ENCODE measurements around the gene CC2D2B. TPM values are rescaled to one million over a fixed set of nuclear protein-coding genes. Genes with fewer than 3 reads are reported as not detected.

CC2D2B gene
- total and polyA plus RNA-seq, 9 donors, result 0.35 to 1.9 (median 0.92) TPM

DNA sequence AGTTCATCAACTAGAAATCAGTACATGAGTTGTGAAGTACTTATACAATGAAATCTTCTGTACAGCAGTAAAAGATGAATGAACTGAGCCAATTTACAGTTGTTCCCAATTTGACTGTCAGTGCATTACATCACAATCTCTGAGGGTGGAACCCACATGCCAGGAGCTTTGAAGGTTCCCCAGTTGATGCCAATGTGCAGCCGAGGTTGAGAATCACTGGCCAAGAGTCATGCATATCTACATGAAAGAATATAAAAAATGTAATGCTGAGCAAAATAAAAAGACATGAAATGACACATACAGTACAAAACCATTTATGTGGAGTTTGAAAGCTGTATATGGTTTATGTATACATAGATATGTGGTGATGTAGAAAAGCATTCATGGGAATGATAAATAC, 113.6 kb downstream of the CC2D2B start:
- no peak for DNase-seq
- WGBS, 3 donors, result 57 to 80% (median 69%) methylated on average over 1 of the region's 1 CpG
- TF ChIP-seq EP300 (IDR thresholded peaks at IDR 0.05) (no peak), POLR2A (IDR thresholded peaks at IDR 0.05) (no peak)
- TF ChIP-seq, protein P1, sequence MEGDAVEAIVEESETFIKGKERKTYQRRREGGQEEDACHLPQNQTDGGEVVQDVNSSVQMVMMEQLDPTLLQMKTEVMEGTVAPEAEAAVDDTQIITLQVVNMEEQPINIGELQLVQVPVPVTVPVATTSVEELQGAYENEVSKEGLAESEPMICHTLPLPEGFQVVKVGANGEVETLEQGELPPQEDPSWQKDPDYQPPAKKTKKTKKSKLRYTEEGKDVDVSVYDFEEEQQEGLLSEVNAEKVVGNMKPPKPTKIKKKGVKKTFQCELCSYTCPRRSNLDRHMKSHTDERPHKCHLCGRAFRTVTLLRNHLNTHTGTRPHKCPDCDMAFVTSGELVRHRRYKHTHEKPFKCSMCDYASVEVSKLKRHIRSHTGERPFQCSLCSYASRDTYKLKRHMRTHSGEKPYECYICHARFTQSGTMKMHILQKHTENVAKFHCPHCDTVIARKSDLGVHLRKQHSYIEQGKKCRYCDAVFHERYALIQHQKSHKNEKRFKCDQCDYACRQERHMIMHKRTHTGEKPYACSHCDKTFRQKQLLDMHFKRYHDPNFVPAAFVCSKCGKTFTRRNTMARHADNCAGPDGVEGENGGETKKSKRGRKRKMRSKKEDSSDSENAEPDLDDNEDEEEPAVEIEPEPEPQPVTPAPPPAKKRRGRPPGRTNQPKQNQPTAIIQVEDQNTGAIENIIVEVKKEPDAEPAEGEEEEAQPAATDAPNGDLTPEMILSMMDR (IDR thresholded peaks at IDR 0.05), result no peak
- H3K9me3 ChIP-seq, result no peaks in the 10 kb centered on the region
- no peaks in the 10 kb centered on the region for H3K4me1 ChIP-seq (ENCODE audit: insufficient read depth)
- intact Hi-C loops (cut with DNase I), result no loop called here
- H3K27ac ChIP-seq, result no peak overlapping the region
- H3K4me3 ChIP-seq, result no peak overlapping the region
- H3K27me3 ChIP-seq, result no peaks in the 10 kb centered on the region
- no peaks in the 10 kb centered on the region for H3K36me3 ChIP-seq

DNA sequence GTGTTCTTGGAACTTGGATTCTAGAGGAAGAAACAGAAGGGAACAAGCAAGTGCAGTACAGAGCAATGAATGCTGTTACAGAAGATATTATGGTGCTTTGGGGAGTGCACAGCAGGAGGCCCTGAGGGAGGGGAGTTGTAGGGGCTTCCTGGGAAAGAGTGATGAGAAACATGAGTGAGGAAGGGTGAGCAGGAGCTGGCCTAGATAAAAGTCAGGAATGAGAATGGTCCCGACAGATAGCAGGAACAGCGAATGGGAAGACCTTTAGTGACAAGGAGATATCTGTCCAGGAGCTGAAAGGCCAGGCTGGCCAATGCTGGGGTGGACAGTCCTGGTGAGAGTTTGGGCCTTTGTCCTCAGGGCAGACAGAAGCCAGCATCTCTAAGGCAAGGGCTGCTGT, 115.0 kb downstream of the CC2D2B start:
- Histone ChIP-seq H3K27me3 (no peaks in the 10 kb centered on the region), H3K27ac (no peak overlapping the region), H3K4me1 (ENCODE audit: insufficient read depth) (no peaks in the 10 kb centered on the region)

DNA sequence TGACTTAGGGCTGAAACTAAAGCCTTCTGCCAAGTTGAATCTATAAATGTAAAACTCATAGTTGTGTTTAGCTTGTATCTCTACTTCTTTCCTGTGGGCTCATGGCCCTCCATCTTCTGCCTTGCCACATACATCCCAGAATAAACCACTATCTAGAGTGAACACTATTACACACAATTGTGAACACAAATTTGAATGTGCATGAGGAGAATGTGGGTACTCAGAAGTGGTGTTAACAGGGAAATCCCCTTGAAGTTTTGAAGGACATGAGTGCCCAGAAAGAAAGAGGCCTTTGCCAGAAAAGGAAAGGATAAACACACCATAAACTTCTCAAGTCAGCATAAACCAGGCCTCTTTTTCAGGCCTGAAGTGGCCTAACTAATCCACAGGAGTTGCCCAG, 115.4 kb downstream of the CC2D2B start:
- no peaks in the 10 kb centered on the region for H3K4me1 ChIP-seq (ENCODE audit: insufficient read depth)
- intact Hi-C loops (cut with DNase I), result no loop called here
- H3K4me3 ChIP-seq, result no peak overlapping the region
- no peak for TF ChIP-seq POLR2A (IDR thresholded peaks at IDR 0.05)
- TF ChIP-seq, protein P1 (IDR thresholded peaks at IDR 0.05), result no peak
- TF ChIP-seq EP300 (IDR thresholded peaks at IDR 0.05), result no peak
- no peaks in the 10 kb centered on the region for H3K27me3 ChIP-seq
- no peak for DNase-seq
- no peaks in the 10 kb centered on the region for H3K9me3 ChIP-seq
- no peak overlapping the region for H3K27ac ChIP-seq
- H3K36me3 ChIP-seq, result no peaks in the 10 kb centered on the region

More for the DNA sequence above, 115.0 kb downstream of the CC2D2B start:
- 68 to 84% (median 75%) methylated on average over 2 of the region's 2 CpGs for WGBS, 3 donors
- DNase-seq, result no peak
- H3K36me3 ChIP-seq, result no peaks in the 10 kb centered on the region
- H3K4me3 ChIP-seq, result no peak overlapping the region
- intact Hi-C loops (cut with DNase I), result no loop called here
- no peak for TF ChIP-seq POLR2A (IDR thresholded peaks at IDR 0.05)
- TF ChIP-seq, protein P1 (IDR thresholded peaks at IDR 0.05), result no peak
- no peak for TF ChIP-seq EP300 (IDR thresholded peaks at IDR 0.05)
- H3K9me3 ChIP-seq, result no peaks in the 10 kb centered on the region

DNA sequence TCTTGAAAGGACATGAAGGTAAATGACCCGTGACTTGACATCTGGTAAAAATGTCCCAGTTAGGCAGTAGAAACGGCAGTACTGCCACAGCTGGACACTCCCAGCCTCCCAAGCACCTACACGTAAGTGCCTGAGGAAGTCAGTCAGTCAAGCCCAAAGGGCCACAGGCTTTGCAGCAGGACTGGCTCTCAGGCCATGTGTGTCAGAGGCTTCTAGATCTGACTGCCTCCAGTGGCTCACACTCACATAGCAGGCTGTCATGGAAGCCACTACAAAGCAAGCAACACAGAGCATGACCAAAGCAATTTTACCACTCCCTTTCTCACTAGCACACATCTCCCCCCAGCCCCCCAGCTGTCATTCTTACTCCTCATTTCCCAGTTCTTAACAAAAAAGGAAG, 117.8 kb downstream of the CC2D2B start:
- TF ChIP-seq EP300 (IDR thresholded peaks at IDR 0.05), result no peak
- TF ChIP-seq, protein P1 (IDR thresholded peaks at IDR 0.05), result no peak
- TF ChIP-seq POLR2A (IDR thresholded peaks at IDR 0.05), result no peak
- WGBS, 3 donors, result 80 to 87% (median 85%) methylated on average over 3 of the region's 3 CpGs
- intact Hi-C loops (cut with DNase I), result no loop called here
- no peak for DNase-seq
- no peaks in the 10 kb centered on the region for H3K4me1 ChIP-seq (ENCODE audit: insufficient read depth)
- no peaks in the 10 kb centered on the region for H3K9me3 ChIP-seq
- H3K4me3 ChIP-seq, result no peak overlapping the region
- no peak overlapping the region for H3K27ac ChIP-seq
- H3K36me3 ChIP-seq, result no peaks in the 10 kb centered on the region
- H3K27me3 ChIP-seq, result no peaks in the 10 kb centered on the region

DNA sequence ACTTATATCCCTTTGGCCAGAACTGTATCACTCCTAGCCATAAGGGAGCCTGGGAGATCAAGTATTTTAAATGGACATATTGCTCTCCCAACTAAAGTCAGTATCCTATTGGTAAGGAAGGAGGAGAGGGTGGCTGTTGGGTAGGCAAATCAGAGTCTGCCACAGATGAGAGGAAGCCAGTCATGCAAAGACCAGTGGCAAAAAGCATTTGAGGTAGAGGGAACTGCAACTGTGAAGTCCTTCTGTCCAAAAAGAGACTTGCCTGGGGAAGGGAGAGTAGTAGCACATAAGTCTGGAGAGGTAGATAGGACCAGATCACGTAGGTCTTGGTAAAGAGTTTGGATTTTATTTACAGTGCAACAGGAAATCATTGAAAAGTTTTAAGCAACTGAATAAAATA, 126.8 kb downstream of the CC2D2B start:
- DNase-seq, result no peak
- intact Hi-C loops (cut with DNase I), result no loop called here
- H3K27me3 ChIP-seq, result no peaks in the 10 kb centered on the region

More for the DNA sequence above, 126.8 kb downstream of the CC2D2B start:
- WGBS, 3 donors, result 89 to 93% (median 92%) methylated on average over 1 of the region's 1 CpG
- Histone ChIP-seq H3K4me3 (no peak overlapping the region), H3K9me3 (no peaks in the 10 kb centered on the region), H3K27ac (no peak overlapping the region), H3K4me1 (ENCODE audit: insufficient read depth) (no peaks in the 10 kb centered on the region), H3K36me3 (no peaks in the 10 kb centered on the region)
- TF ChIP-seq EP300 (IDR thresholded peaks at IDR 0.05), result no peak
- TF ChIP-seq, protein P1 (IDR thresholded peaks at IDR 0.05), result no peak
- no peak for TF ChIP-seq POLR2A (IDR thresholded peaks at IDR 0.05)
